Measurements from ENCODE around the gene NF2. TPM values are rescaled to one million over a fixed set of nuclear protein-coding genes. Genes with fewer than 3 reads are reported as not detected.

Gene NF2
- total RNA-seq, result 50.8 and 65.8 TPM in 2 replicates

DNA sequence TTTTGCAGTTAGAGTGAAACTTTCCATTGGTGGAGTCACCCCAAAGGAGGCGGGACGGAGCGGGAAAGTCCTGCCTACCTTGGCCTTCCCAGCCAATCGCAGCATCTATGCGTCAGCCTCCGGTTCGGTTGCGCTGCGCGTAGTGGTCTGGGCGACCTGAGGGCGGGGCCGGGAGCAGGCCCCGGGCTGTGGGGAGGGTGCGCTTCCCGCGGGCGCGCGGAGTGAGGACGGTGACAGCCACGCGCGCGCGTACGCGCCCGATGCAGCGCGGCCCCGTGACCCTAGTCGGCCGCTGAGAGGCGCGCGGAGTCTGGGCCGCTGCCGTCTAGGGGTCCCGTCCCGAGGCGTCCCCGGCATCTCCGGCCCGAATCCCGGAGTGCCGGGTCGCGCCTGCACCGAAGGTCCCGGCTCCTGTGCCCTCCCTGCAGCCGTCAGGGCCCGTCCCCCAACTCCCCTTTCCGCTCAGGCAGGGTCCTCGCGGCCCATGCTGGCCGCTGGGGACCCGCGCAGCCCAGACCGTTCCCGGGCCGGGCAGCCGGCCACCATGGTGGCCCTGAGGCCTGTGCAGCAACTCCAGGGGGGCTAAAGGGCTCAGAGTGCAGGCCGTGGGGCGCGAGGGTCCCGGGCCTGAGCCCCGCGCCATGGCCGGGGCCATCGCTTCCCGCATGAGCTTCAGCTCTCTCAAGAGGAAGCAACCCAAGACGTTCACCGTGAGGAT is at the start of gene NF2:
NF2 (plus strand) TSS at position 276 of the 718 bp plus-strand sequence; CDS start at position 642, 366 bp downstream.

GRCh38 chr22:29719899-29720645 is 116.6 kb downstream of the NF2 start, which contains the start of gene CABP7:
CABP7 (plus strand) TSS chr22:29720003; CDS start chr22:29720425, 422 bp downstream.

Other genes with a start within 250 kb of the NF2 start
- gene AP1B1, start 215.1 kb upstream of the NF2 start, total RNA-seq, result 50.6 and 58.5 TPM in 2 replicates
- gene RFPL1, start 165.1 kb upstream of the NF2 start, total RNA-seq, result not detected in 2 replicates
- gene NEFH, start 123.4 kb upstream of the NF2 start, total RNA-seq, result 0.20 and 0.53 TPM in 2 replicates
- 39.4 and 62.9 TPM in 2 replicates for gene THOC5, start 49.9 kb upstream of the NF2 start, total RNA-seq
- 42.0 and 46.4 TPM in 2 replicates for gene NIPSNAP1, start 22.5 kb upstream of the NF2 start, total RNA-seq
- not detected in 2 replicates for gene CABP7, start 116.4 kb downstream of the NF2 start, total RNA-seq
- gene ZMAT5, start 163.4 kb downstream of the NF2 start, total RNA-seq, result 12.3 and 13.3 TPM in 2 replicates
- gene UQCR10, start 163.7 kb downstream of the NF2 start, total RNA-seq, result 68.6 and 71.7 TPM in 2 replicates
- 28.1 and 37.1 TPM in 2 replicates for gene ASCC2, start 234.6 kb downstream of the NF2 start, total RNA-seq

Measured in smooth muscle cell of the pulmonary artery (primary cell).